Cardiac fibroblast (primary cell): Measurements from ENCODE around the gene SUB1.
A peak's percentile ranks its signal among the peaks of the same experiment; 100 is the strongest.

ENCODE experiments used
- DNase-seq, 2 donors: peaks; one replicate each; pipeline versions ENCODE4 v3.0.0 to v3.0.0-alpha.2; 2010; ENCODE audit warnings: low read depth in 2 of 2
- H3K4me3 ChIP-seq, 2 donors: replicated peaks in 1 of 2; 1 replicate in 1 of 2; 2 replicates in 1 of 2; pipeline ENCODE4 v1.5.1; 2011; ENCODE audit warnings: low read depth in 2 of 2, low read length in 2 of 2, mild to moderate bottlenecking in 2 of 2, moderate library complexity in 1 of 2
- CTCF ChIP-seq: IDR thresholded peaks from one replicate; pipeline ENCODE4 v1.5.1; 2011; ENCODE audit warnings: low read depth, mild to moderate bottlenecking, low read length, inconsistent platforms

Gene SUB1

GRCh38 chr5:32601623-32602295, 16.4 kb downstream of the SUB1 start:
- no peak for DNase-seq
- TF ChIP-seq CTCF = no peak
- H3K4me3 ChIP-seq = no peak overlapping the region

GRCh38 chr5:32602906-32603305, 17.5 kb downstream of the SUB1 start:
- DNase-seq = no peak
- TF ChIP-seq CTCF = no peak
- no peak overlapping the region for H3K4me3 ChIP-seq

- DNase-seq = no peak
- TF ChIP-seq CTCF = no peak
- no peak overlapping the region for H3K4me3 ChIP-seq
Observed at GRCh38 chr5:32604800-32605765, 19.7 kb downstream of the SUB1 start.

- DNase-seq = no peak
- TF ChIP-seq CTCF = no peak
- no peak overlapping the region for H3K4me3 ChIP-seq
Observed at GRCh38 chr5:32605766-32606152, 20.4 kb downstream of the SUB1 start.

- DNase-seq = peak; percentile 23 to 47
- H3K4me3 ChIP-seq = no peak overlapping the region
- no peak for TF ChIP-seq CTCF
Observed at GRCh38 chr5:32612134-32612888, 27.0 kb downstream of the SUB1 start.

- TF ChIP-seq CTCF = peak; percentile 89
- DNase-seq = peak; percentile 82 to 85
- H3K4me3 ChIP-seq = no peak overlapping the region
Observed at GRCh38 chr5:32613050-32613672, 27.8 kb downstream of the SUB1 start.
